Measurements from ENCODE around the gene BEAN1.

GRCh38 chr16:66399930-66400329, 27.2 kb upstream of the BEAN1 start:
- no peak for TF ChIP-seq GATA2 (IDR thresholded peaks at IDR 0.05; ENCODE audit: low read depth, low read length)
- TF ChIP-seq GATA3 (IDR thresholded peaks at IDR 0.05; ENCODE audit: low read depth, low read length), result no peak

Measured in SH-SY5Y (cell line).